IPS DF 4.7 (cell line): Measurements from ENCODE around the gene ADAT2.
"Not testable (repeated sequence)": the region's sequence is repeated elsewhere in the genome, so short reads cannot be mapped to it uniquely, and the experiment has no call there.

Experiments used
- DNase-seq: peaks from one replicate; pipeline ENCODE4 v3.0.0-alpha.2; 2013; ENCODE audit warnings: low spot score; ENCODE audit errors: extremely low read depth

ADAT2 gene

GRCh38 chr6:143450453-143451371 lies at the start of gene ADAT2, which contains the start of gene PEX3:
ADAT2 (minus strand) TSS chr6:143450695; CDS start chr6:143450658, 37 bp downstream.
PEX3 (plus strand) TSS chr6:143450805; CDS start chr6:143451043, 238 bp downstream.
- peak; percentile 66 for DNase-seq

- no peak for DNase-seq
Measured at GRCh38 chr6:143498428-143498827, 47.9 kb upstream of the ADAT2 start.

- DNase-seq = no peak
Measured at GRCh38 chr6:143496974-143497373, 46.5 kb upstream of the ADAT2 start.

- DNase-seq = no peak
Measured at GRCh38 chr6:143490775-143491174, 40.3 kb upstream of the ADAT2 start.

- no peak for DNase-seq
Measured at GRCh38 chr6:143490244-143490643, 39.7 kb upstream of the ADAT2 start.

- no peak for DNase-seq
Measured at GRCh38 chr6:143486752-143487151, 36.3 kb upstream of the ADAT2 start.

GRCh38 chr6:143485967-143486366 lies 35.5 kb upstream of the ADAT2 start:
- no peak for DNase-seq

- no peak for DNase-seq
Measured at GRCh38 chr6:143482593-143482992, 32.1 kb upstream of the ADAT2 start.

- DNase-seq = no peak
Measured at GRCh38 chr6:143478479-143479062, 28.1 kb upstream of the ADAT2 start.

GRCh38 chr6:143476545-143476944 lies 26.1 kb upstream of the ADAT2 start:
- no peak for DNase-seq

GRCh38 chr6:143471822-143472221 lies 21.3 kb upstream of the ADAT2 start:
- no peak for DNase-seq

GRCh38 chr6:143468823-143469222 lies 18.3 kb upstream of the ADAT2 start:
- not testable (repeated sequence) for DNase-seq

- DNase-seq = no peak
Measured at GRCh38 chr6:143468026-143468425, 17.5 kb upstream of the ADAT2 start.

- DNase-seq = no peak
Measured at GRCh38 chr6:143465546-143465945, 15.1 kb upstream of the ADAT2 start.

GRCh38 chr6:143457563-143458359 lies 7.3 kb upstream of the ADAT2 start:
- DNase-seq = no peak

GRCh38 chr6:143451531-143451930 lies 1.0 kb upstream of the ADAT2 start:
- DNase-seq = no peak

GRCh38 chr6:143449714-143450452 lies 612 bp downstream of the ADAT2 start:
- no peak for DNase-seq

GRCh38 chr6:143449082-143449713 lies 1.3 kb downstream of the ADAT2 start:
- no peak for DNase-seq

GRCh38 chr6:143447865-143448264 lies 2.6 kb downstream of the ADAT2 start:
- DNase-seq = not testable (repeated sequence)

- no peak for DNase-seq
Measured at GRCh38 chr6:143443096-143443495, 7.4 kb downstream of the ADAT2 start.
